RWPE2 (cell line): ENCODE data around the gene SLC9A9.

ENCODE experiments used
- ATAC-seq: fragments of 200-7000 bp; cut with Tn5 transposase; 3 replicates; pipeline ENCODE4 v1.9.1; 2021; ENCODE audit warnings: low read depth
- DNase-seq: peaks from one replicate; pipeline ENCODE4 v3.0.0-alpha.2; 2020; ENCODE audit warnings: low spot score
- H3K27ac ChIP-seq: fragments of 450-650 bp; 2 replicates; pipeline ENCODE4 v1.5.1; 2017; ENCODE audit warnings: mild to moderate bottlenecking; ENCODE audit not compliant: poor library complexity, severe bottlenecking
- H3K27me3 ChIP-seq: fragments of 250-450 bp; sonication (Bioruptor Pico); 2 replicates; pipeline ENCODE4 v1.5.1; 2021; ENCODE audit warnings: mild to moderate bottlenecking, moderate library complexity; ENCODE audit not compliant: insufficient read depth, poor library complexity, severe bottlenecking
- H3K36me3 ChIP-seq: fragments of 250-450 bp; sonication (Bioruptor Pico); 2 replicates; pipeline ENCODE4 v1.5.1; 2020; ENCODE audit warnings: low read depth, mild to moderate bottlenecking, moderate library complexity
- H3K4me1 ChIP-seq: fragments of 250-450 bp; sonication (Bioruptor Pico); 2 replicates; pipeline ENCODE4 v1.5.1; 2021; ENCODE audit warnings: mild to moderate bottlenecking, moderate library complexity; ENCODE audit not compliant: insufficient read depth, poor library complexity, severe bottlenecking
- H3K4me3 ChIP-seq: fragments of 250-450 bp; sonication (Bioruptor Pico); 2 replicates; pipeline ENCODE4 v1.5.1; 2021; ENCODE audit warnings: mild to moderate bottlenecking, moderate library complexity; ENCODE audit not compliant: severe bottlenecking
- H3K9me3 ChIP-seq: fragments of 250-450 bp; sonication (Bioruptor Pico); 2 replicates; pipeline ENCODE4 v1.5.1; 2021; ENCODE audit warnings: mild to moderate bottlenecking, moderate library complexity; ENCODE audit not compliant: severe bottlenecking
- TF ChIP-seq, protein P1 (sequence below): fragments of 450-650 bp; IDR thresholded peaks from one replicate; pipeline ENCODE4 v1.5.1; 2017; ENCODE audit warnings: mild to moderate bottlenecking, moderate library complexity; ENCODE audit not compliant: poor library complexity, severe bottlenecking

The SLC9A9 gene

DNA sequence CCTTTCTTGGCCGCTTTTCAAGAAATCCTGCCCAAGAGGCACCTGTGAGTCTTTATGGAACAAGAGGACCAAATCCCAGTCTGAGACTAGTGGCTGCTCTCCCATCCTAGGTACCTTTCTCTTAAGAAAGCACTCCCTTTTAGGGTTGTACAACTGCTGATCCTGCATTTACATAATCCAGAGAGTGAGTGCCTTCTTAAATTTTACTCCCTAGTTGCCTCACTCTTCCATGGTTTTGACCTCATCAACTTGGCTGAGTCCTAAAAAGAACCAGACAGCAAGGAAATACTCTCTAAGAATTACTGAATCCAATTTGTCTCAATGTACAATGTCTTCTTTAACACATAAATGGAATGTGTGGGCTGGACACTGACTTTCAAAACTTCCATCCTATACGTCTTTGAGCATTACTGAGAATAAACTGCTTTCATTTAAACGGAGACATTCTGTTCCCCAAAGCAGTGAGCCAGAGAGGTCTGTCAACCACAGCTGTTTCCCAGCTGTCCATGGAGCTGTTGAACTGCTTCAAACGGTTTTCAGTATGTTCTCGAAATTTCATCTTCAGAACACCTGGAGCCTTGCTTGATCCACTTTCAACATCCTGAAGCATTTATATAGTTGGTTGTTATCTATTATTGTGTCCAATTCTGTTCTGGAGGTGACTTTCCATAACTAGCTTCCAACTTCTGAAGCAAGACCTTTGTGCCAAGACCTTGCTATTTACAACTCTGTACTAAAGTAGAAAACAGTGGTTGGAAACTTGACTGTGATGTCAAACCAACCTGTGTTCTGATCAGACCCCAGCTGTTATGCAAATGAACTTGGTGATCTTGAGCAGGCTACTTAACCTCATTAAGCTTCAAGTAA lies 179.1 kb downstream of the SLC9A9 start:
- H3K27ac ChIP-seq, result no peak overlapping the region

DNA sequence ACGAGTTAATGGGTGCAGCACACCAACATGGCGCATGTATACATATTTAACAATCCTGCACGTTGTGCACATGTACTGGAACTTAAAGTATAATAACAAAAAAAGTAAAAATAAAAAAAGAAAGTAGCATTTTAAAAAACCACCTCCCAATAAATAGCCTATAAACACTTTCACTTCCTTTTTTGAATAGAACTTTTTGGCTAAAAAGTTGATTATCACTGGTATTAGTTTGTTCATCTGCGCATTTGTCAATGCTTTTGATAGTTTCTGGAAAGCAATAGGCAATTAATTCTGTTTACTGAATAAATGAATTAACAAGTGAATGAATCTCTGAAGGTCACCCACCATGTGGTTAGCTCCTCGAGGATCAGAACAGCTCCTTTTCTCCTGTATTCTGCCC lies 179.9 kb downstream of the SLC9A9 start:
- DNase-seq (no peak), ATAC-seq (no peak)
- Histone ChIP-seq H3K36me3 (no peaks in the 10 kb centered on the region), H3K4me3 (no peak overlapping the region), H3K9me3 (no peaks in the 10 kb centered on the region), H3K27ac (no peak overlapping the region), H3K4me1 (no peaks in the 10 kb centered on the region), H3K27me3 (no peaks in the 10 kb centered on the region)
- TF ChIP-seq, protein P1, sequence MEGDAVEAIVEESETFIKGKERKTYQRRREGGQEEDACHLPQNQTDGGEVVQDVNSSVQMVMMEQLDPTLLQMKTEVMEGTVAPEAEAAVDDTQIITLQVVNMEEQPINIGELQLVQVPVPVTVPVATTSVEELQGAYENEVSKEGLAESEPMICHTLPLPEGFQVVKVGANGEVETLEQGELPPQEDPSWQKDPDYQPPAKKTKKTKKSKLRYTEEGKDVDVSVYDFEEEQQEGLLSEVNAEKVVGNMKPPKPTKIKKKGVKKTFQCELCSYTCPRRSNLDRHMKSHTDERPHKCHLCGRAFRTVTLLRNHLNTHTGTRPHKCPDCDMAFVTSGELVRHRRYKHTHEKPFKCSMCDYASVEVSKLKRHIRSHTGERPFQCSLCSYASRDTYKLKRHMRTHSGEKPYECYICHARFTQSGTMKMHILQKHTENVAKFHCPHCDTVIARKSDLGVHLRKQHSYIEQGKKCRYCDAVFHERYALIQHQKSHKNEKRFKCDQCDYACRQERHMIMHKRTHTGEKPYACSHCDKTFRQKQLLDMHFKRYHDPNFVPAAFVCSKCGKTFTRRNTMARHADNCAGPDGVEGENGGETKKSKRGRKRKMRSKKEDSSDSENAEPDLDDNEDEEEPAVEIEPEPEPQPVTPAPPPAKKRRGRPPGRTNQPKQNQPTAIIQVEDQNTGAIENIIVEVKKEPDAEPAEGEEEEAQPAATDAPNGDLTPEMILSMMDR, result no peak

More for the DNA sequence above, 179.1 kb downstream of the SLC9A9 start:
- TF ChIP-seq, protein P1, result no peak
- H3K9me3 ChIP-seq, result no peaks in the 10 kb centered on the region
- no peak overlapping the region for H3K4me3 ChIP-seq
- ATAC-seq, result no peak
- H3K4me1 ChIP-seq, result no peaks in the 10 kb centered on the region
- no peaks in the 10 kb centered on the region for H3K36me3 ChIP-seq
- H3K27me3 ChIP-seq, result no peaks in the 10 kb centered on the region
- no peak for DNase-seq

DNA sequence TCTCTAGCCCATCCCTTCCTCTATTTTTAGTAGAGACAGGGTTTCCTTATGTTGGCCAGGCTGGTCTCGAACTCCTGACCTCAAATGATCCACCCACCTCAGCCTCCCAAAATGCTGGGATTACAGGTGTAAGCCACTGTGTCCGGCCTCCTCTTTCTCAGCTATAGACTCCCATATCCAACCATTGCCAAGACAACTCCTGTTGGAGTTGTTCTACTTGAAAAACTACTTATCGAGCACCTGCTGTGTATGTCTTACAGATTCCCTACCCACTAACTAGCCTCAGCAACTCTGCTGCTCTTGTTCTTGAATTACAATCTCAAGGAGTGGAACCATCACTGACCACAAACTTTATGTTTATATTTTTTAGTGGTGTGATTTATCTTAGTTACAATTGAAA lies 186.6 kb downstream of the SLC9A9 start:
- H3K27ac ChIP-seq, result no peak overlapping the region
- no peak overlapping the region for H3K4me3 ChIP-seq
- TF ChIP-seq, protein P1, result no peak
- ATAC-seq, result no peak
- H3K4me1 ChIP-seq, result no peaks in the 10 kb centered on the region
- DNase-seq, result no peak
- H3K36me3 ChIP-seq, result no peaks in the 10 kb centered on the region
- H3K27me3 ChIP-seq, result no peaks in the 10 kb centered on the region
- no peaks in the 10 kb centered on the region for H3K9me3 ChIP-seq

DNA sequence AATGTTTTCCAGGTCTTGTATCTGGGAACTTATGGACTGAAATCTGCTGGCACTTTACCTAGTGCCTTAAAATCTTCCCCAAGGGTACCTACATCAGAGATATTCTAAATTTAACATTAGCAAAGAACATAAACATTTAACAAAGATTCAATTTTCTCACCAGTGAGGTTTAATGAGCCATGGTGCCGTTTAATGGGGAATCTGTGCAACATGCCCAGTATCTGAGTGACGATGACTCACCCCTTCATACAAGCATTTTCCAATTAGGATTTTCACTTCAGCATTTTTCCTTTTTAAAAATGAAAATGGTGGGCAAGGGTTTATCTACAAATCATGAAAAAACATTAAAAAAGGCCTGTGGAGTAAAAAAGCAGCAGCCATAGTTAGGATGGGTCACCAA lies 189.4 kb downstream of the SLC9A9 start:
- H3K4me3 ChIP-seq, result no peak overlapping the region
- ATAC-seq, result no peak
- TF ChIP-seq, protein P1, result no peak

DNA sequence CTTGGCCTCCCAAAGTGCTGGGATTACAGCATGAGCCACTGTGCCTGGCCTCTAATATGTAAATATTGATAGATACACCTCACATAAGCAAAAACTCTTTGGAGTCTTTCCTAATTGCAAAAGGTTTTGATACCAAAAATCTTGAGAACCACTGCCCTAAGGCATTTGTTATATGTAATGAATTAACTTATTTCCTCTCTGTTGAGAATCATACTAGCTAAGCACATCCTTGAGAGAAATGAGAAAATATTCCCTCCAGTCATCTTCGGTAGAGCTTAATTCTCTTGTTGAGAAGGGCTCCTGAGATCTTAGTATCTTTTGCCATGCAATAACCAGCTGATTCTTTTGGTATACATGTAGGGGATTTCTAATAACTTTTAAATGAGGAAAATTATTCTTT lies 190.2 kb downstream of the SLC9A9 start:
- H3K36me3 ChIP-seq, result no peaks in the 10 kb centered on the region
- TF ChIP-seq, protein P1, result no peak
- DNase-seq (no peak), ATAC-seq (no peak)
- H3K9me3 ChIP-seq, result no peaks in the 10 kb centered on the region
- no peaks in the 10 kb centered on the region for H3K27me3 ChIP-seq
- H3K4me3 ChIP-seq, result no peak overlapping the region
- H3K4me1 ChIP-seq, result peaks cover 6% of the 10 kb centered on the region
- H3K27ac ChIP-seq, result no peak overlapping the region

More for the DNA sequence above, 189.4 kb downstream of the SLC9A9 start:
- no peak for DNase-seq
- H3K9me3 ChIP-seq, result no peaks in the 10 kb centered on the region
- no peaks in the 10 kb centered on the region for H3K36me3 ChIP-seq
- H3K27ac ChIP-seq, result no peak overlapping the region
- H3K4me1 ChIP-seq, result peaks cover 6% of the 10 kb centered on the region
- H3K27me3 ChIP-seq, result no peaks in the 10 kb centered on the region
